HG02970 (cell line): ENCODE data around the gene TNFRSF13B.
"Not testable (repeated sequence)": the region's sequence is repeated elsewhere in the genome, so short reads cannot be mapped to it uniquely, and the experiment has no call there.

Experiments used
- ATAC-seq: cut with Tn5 transposase; IDR thresholded peaks from one replicate; pipeline ENCODE4 v1.9.1; 2021; ENCODE audit warnings: mild to moderate bottlenecking, moderate library complexity, moderate number of reproducible peaks; ENCODE audit not compliant: unreplicated experiment, low FRiP score

Gene TNFRSF13B

GRCh38 chr17:16971458-16972338, at the start of gene TNFRSF13B:
TNFRSF13B (minus strand) TSS chr17:16972118; CDS start chr17:16972075, 43 bp downstream.
- no peak for ATAC-seq

DNA sequence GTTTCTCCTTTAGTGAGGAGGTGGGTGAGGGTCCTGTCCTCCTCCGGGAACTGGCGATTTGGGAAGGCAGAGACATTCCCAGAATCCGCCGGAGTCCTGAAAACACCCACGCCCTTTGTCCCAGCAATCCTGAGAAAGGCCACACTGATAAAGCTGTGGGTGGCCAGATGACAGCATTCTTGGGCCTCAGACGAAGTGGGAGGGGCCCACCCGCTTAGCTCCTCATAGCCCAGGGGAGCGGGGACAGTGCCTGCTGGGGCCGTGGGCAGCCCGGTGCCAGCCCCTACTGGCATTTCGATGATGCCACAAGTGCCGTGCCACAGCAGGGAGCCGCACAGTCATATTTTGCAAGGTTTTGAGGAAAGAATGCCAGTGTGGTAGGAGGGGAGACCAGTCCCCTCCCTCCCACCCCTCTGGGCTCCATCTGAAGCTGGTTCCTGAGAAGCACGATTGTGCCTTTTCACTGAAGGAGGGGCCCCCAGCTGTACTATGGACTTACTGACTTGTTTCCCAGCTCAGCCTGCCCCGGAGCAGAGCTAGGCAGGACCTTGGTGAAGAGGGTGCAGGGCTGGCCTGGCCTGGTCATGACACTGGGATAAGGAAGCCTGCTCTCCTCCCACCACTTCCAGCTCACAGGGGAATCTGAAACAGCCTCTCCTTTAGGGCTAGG, 49.4 kb upstream of the TNFRSF13B start:
- ATAC-seq: no peak

DNA sequence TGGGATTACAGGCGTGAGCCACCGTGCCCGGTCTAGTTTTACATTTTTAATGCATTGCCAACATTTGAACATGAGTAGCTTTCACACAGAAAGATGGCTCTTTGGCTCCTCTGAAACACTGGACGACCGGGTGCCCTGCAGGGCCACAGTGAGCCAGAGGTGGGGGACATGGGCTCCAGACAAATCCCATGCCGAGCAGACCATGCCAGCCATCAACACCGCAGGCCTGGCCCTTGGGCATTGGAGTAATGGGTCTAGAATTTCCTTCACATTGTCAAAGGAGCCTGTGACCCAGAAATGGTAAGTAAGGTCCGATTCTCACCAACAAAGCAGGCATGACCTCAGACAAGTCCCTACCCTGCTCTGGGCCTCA, 48.9 kb upstream of the TNFRSF13B start:
- ATAC-seq: no peak

DNA sequence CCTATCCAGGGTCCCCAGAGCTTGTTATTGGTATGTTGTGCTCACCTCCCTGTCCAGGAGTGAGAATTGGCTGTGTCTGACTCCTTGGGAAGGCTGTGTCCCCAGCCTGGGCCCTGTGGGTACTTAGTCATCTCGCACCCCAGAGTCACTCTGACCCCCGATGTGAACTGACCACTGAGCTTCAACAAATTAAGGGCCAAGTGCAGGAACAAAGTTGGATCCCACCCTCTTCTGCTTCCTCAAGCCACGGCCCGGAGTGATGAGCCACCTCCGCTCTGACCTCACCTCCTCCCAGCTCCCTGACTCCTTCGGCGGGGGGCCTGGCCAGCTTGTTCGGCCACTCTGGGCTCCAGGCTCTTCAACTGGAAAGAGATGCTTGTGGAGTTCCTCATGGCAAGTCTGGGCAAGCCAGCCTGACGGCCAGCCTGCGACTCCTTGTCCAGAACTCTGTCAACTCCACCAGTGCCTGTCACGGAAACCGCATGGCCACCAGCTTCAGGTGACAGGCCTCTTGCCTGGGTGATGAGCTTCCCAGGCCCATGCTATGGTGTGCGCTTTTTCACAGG, 48.1 kb upstream of the TNFRSF13B start:
- ATAC-seq: no peak

DNA sequence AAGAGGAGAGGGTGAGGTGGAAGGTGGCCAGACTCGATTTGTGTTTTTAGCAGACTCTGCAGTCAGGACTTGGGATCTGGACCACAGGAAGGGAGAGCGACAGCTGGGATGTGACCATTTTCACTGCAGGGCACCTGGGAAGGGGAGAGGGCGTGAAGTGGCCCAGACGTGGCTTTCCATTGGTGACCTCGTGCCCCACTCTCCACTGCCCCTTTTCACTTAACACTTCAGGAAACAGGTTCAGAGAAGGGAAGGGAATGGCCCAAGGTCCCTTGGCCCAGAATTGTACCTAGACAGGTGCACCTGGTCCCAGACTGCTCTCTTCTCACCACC, 47.5 kb upstream of the TNFRSF13B start:
- ATAC-seq: no peak

DNA sequence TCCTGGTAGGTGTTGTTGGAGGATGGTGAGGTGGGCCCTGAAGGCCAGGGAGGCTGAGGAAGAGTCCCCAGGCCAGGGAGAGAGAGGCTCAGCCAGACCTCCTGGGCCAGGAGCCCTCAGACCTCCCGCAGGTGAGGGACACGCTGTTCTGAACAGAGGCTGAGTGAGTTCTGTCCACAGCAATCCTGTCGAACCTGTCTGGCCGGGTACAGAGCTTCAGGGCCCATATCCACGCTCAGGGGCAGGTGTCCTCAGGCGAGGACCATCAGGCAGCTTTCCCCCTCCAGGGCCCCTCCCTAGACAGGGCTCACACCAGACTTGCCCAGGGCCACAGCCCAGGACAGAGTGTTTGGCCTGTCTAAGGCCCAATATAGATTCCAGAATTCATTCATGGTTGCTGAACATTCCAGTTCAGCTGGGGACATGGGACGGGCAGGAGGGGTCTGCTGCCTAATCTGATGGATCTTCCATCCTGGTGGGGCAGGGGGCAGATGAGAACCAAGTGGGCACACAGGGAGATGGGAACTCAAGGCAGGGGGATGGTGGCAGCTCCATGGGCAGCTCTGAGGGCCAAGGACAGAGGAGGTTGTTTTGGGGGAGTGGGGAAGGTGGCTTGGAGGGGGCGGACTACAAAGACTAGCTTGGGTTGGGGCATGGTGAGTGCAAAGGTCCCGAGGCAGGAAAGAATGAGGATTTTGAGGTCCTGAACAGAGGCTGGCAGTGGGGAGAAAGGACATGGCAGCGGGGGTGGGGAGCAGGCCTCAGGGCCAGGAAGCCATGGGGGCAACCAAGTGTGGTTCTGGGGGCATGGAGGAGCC, 46.9 kb upstream of the TNFRSF13B start:
- ATAC-seq: no peak

- ATAC-seq: no peak
Measured at GRCh38 chr17:17018021-17018441, 46.1 kb upstream of the TNFRSF13B start.

- ATAC-seq: no peak
Measured at GRCh38 chr17:17017343-17018014, 45.6 kb upstream of the TNFRSF13B start.

- ATAC-seq: not testable (repeated sequence)
Measured at GRCh38 chr17:17016199-17017197, 44.6 kb upstream of the TNFRSF13B start.

DNA sequence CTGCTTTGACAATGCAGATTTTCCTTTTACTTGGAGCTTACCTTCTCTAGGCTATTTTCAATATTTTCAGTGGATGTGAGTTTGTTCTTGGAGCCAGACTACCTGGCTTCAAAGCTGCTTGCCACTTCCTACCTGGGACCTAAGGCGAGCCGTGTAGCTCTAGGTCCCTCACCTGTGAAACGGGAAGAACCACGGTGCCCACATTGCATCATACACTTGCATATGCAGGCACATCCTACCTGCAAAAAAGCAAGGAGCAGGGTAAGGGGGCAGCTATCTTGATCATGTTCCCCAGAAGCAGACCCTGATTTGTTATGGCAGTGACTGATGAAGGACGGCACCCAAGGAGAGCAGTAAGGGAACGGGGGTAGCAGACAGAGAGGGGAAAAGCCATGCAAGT, 43.3 kb upstream of the TNFRSF13B start:
- ATAC-seq: no peak

GRCh38 chr17:17014748-17015124, 42.8 kb upstream of the TNFRSF13B start:
- not testable (repeated sequence) for ATAC-seq

DNA sequence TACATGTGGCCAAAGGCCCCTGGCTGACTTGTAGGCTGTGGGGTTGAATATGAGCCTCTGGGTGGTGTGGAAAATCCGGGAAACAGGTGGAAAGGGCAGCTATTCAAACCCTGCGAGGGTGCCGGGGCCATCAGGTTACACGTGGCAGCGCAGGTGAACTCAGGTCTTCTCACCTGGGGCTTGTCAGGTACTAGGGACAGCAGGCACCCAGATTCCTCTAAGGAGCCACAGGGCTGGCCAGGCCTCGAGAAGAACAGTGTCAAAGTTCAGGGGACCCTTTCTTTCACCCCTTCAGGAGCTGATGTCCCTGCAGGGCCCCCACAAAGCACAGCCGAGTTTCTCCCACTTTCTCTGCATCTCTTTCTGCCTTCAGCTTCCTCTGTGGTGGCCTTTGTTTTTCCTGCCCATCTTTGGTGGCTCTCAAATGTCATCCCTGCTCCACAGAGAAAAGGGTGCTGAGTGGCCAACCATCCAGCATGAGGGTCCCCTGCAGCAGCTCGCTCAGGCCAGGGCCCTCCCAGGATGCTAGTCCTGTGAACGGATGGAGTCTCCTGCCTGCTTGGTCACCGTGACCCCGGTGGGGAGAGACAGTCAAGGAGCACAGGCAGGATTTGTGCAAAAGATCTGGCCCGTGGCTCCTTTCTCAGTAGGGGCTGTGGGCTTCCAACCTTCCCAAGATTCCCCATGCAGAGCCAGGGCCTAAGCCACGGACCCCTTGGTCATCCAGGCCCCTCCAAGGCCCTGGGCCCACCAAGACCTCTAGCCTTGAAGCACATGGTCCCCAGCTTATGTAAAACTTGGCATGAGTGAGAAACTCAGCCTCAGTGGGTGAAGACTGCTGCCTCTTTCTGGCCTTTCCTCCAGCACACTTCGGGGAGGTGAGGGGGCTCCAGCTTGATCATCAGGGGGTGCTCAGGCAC, 42.2 kb upstream of the TNFRSF13B start:
- not testable (repeated sequence) for ATAC-seq

- ATAC-seq: not testable (repeated sequence)
Measured at GRCh38 chr17:17011043-17011907, 39.4 kb upstream of the TNFRSF13B start.

GRCh38 chr17:17010545-17011034, 38.7 kb upstream of the TNFRSF13B start:
- ATAC-seq: not testable (repeated sequence)

GRCh38 chr17:17009972-17010371, 38.1 kb upstream of the TNFRSF13B start:
- not testable (repeated sequence) for ATAC-seq

DNA sequence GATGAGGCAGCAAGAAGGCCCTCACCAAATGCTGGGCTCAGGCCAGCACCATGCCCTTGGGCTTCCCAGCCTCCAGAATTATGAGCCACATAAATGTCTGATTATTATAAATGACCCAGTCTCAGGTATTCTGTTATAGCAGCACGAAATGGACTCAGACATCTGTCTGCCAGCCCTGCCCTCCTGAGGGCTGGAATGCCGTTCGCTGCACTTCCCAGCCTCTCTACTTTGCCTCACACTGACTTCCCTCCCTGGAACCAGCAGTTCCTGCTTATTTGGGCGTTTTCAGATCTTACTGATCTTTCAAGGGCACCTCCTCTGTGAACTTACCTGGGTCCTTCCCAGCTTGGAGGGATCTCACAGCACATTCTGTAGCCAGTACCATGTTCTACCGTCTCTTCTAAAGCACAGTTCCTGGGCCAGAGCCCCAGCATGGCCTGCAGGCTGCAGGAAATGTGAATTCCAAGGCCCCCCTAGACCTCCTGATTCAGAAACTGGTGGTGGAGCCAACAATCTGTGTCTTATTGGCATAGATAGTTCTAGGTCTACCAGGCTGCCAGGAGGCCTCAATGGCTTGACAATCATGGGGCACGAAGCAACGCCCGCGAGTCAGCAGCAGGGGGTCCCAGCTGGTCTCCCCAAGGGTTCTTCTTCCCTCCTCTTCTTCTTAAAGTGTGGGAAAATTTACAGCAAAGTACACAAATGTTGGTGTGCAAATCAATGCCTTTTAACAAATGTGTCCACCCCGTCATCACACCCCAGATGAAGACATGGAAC, 36.9 kb upstream of the TNFRSF13B start:
- not testable (repeated sequence) for ATAC-seq
